Endothelial cell of umbilical vein (primary cell): ENCODE data around the gene PF4V1.

Source experiments
- MYC ChIP-seq: IDR thresholded peaks from one replicate; pipeline ENCODE4 v1.6.1; 2011; ENCODE audit warnings: mild to moderate bottlenecking, low read depth, low read length
- POLR2A ChIP-seq: IDR thresholded peaks from 2 replicates; pipeline ENCODE4 v1.6.1; 2012; ENCODE audit warnings: low read depth, mild to moderate bottlenecking, control low read depth, low read length
- POLR2AphosphoS5 ChIP-seq: IDR thresholded peaks from 2 replicates; pipeline ENCODE4 v1.6.1; 2012; ENCODE audit warnings: low read depth, mild to moderate bottlenecking, control low read depth, low read length, moderate library complexity; ENCODE audit not compliant: insufficient read depth
- TF ChIP-seq, protein P1 (sequence below), 2 donors: IDR thresholded peaks; 1 replicate in 1 of 2; 2 replicates in 1 of 2; pipeline ENCODE4 v1.5.1; 2011; ENCODE audit warnings: low read length in 2 of 2, mild to moderate bottlenecking in 2 of 2, moderate library complexity in 2 of 2, control low read depth in 1 of 2, inconsistent platforms in 1 of 2, low read depth in 1 of 2; ENCODE audit not compliant: insufficient read depth in 1 of 2; ENCODE audit errors: extremely low read depth in 1 of 2

GRCh38 chr4:73836373-73837279, 16.5 kb upstream of the PF4V1 start, which contains the start of gene CXCL6:
- TF ChIP-seq POLR2AphosphoS5, result no peak
- TF ChIP-seq, protein P1, sequence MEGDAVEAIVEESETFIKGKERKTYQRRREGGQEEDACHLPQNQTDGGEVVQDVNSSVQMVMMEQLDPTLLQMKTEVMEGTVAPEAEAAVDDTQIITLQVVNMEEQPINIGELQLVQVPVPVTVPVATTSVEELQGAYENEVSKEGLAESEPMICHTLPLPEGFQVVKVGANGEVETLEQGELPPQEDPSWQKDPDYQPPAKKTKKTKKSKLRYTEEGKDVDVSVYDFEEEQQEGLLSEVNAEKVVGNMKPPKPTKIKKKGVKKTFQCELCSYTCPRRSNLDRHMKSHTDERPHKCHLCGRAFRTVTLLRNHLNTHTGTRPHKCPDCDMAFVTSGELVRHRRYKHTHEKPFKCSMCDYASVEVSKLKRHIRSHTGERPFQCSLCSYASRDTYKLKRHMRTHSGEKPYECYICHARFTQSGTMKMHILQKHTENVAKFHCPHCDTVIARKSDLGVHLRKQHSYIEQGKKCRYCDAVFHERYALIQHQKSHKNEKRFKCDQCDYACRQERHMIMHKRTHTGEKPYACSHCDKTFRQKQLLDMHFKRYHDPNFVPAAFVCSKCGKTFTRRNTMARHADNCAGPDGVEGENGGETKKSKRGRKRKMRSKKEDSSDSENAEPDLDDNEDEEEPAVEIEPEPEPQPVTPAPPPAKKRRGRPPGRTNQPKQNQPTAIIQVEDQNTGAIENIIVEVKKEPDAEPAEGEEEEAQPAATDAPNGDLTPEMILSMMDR (IDR thresholded peaks at IDR 0.05; ENCODE audit: extremely low read depth in 1 of 2, insufficient read depth in 1 of 2, low read depth in 1 of 2, low read length in 2 of 2), result no peak
- no peak for TF ChIP-seq MYC
- TF ChIP-seq POLR2A, result no peak
